ENCODE measurements around the gene RFC2.

DNA sequence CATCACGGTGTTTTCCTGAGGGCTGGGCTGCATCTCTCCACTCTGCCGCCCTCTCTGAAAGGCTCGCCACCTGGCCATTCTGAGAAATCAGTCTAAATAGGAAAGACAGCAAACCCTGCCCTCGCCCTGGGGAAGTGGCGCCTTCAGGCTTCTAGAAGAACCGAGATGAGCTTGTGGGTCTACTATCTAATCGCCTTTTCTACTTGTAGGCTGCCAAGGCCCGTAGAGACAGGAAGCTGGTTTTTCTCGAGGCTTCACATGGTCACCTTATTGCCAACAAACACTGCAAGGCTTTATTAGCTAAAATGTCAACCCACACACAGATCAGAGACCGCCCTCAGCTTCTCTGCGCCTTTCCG is 23.0 kb downstream of the RFC2 start:
- TF ChIP-seq POLR2A (IDR thresholded peaks at IDR 0.05), result no peak
- TF ChIP-seq, protein P1, sequence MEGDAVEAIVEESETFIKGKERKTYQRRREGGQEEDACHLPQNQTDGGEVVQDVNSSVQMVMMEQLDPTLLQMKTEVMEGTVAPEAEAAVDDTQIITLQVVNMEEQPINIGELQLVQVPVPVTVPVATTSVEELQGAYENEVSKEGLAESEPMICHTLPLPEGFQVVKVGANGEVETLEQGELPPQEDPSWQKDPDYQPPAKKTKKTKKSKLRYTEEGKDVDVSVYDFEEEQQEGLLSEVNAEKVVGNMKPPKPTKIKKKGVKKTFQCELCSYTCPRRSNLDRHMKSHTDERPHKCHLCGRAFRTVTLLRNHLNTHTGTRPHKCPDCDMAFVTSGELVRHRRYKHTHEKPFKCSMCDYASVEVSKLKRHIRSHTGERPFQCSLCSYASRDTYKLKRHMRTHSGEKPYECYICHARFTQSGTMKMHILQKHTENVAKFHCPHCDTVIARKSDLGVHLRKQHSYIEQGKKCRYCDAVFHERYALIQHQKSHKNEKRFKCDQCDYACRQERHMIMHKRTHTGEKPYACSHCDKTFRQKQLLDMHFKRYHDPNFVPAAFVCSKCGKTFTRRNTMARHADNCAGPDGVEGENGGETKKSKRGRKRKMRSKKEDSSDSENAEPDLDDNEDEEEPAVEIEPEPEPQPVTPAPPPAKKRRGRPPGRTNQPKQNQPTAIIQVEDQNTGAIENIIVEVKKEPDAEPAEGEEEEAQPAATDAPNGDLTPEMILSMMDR (IDR thresholded peaks at IDR 0.05), result no peak
- TF ChIP-seq POLR2AphosphoS5 (IDR thresholded peaks at IDR 0.05), result no peak
- no peak for TF ChIP-seq EP300 (IDR thresholded peaks at IDR 0.05)

Measured in upper lobe of left lung (tissue), 4 donors.